Stimulated activated CD8-positive, alpha-beta memory T cell treated with anti-CD3 and anti-CD28 coated beads, Interleukin-15, amount 100 ng/mL, for 24 hours (primary cell): ENCODE data around the gene SRPRB.
"Not testable (repeated sequence)": the region's sequence is repeated elsewhere in the genome, so short reads cannot be mapped to it uniquely, and the experiment has no call there.

ENCODE experiments used
- DNase-seq: peaks from one replicate; pipeline ENCODE4 v3.0.0-alpha.2; 2020; ENCODE audit warnings: low read depth

Gene SRPRB

GRCh38 chr3:133777807-133778568, 27.6 kb upstream of the SRPRB start:
- no peak for DNase-seq

- DNase-seq: no peak
Measured at GRCh38 chr3:133779626-133780203, 25.9 kb upstream of the SRPRB start.

GRCh38 chr3:133780756-133781155, 24.9 kb upstream of the SRPRB start:
- DNase-seq: not testable (repeated sequence)

GRCh38 chr3:133781570-133781969, 24.0 kb upstream of the SRPRB start:
- DNase-seq: no peak

- DNase-seq: no peak
Measured at GRCh38 chr3:133782454-133782853, 23.2 kb upstream of the SRPRB start.

GRCh38 chr3:133783762-133784161, 21.9 kb upstream of the SRPRB start:
- DNase-seq: no peak

- DNase-seq: no peak
Measured at GRCh38 chr3:133788024-133788423, 17.6 kb upstream of the SRPRB start.

- DNase-seq: no peak
Measured at GRCh38 chr3:133792171-133792763, 13.3 kb upstream of the SRPRB start.

GRCh38 chr3:133797396-133798105, 8.1 kb upstream of the SRPRB start:
- no peak for DNase-seq

GRCh38 chr3:133799794-133800585, 5.6 kb upstream of the SRPRB start:
- DNase-seq: no peak

- DNase-seq: no peak
Measured at GRCh38 chr3:133803469-133803868, 2.1 kb upstream of the SRPRB start.

GRCh38 chr3:133804896-133805295, 719 bp upstream of the SRPRB start:
- no peak for DNase-seq

- DNase-seq: no peak
Measured at GRCh38 chr3:133805384-133805701, 272 bp upstream of the SRPRB start.

GRCh38 chr3:133812872-133813271, 7.3 kb downstream of the SRPRB start:
- no peak for DNase-seq

GRCh38 chr3:133815386-133815785, 9.8 kb downstream of the SRPRB start:
- DNase-seq: no peak

GRCh38 chr3:133820129-133820528, 14.5 kb downstream of the SRPRB start:
- no peak for DNase-seq

GRCh38 chr3:133820889-133821675, 15.5 kb downstream of the SRPRB start:
- DNase-seq: no peak

GRCh38 chr3:133821767-133822638, 16.4 kb downstream of the SRPRB start:
- no peak for DNase-seq

GRCh38 chr3:133824961-133825485, 19.4 kb downstream of the SRPRB start:
- DNase-seq: no peak
